ENCODE results near the gene ARSD. TPM values are rescaled to one million over a fixed set of nuclear protein-coding genes. Genes with fewer than 3 reads are reported as not detected.

ARSD gene
- total RNA-seq, 4 donors from 2014 or later = 8.9 to 17.3 (median 15.7) TPM

DNA sequence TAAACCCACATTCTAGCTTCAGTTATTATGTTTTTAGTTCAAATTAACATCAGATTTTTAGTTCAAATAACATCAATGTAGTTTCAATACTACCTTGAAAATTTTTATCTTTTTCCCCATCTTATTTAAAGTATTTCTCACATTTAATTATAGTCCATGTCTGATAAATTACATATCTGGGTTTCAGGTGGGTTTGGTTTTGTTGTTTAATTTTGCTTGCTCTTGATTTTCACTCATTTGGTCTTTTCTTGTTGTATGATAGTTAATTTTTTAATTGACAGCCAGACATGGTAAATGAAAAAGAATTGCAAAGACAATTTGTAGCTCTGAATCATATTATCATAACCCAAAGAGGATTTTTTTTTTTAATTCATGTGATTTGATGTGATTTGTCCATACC, 58.5 kb downstream of the ARSD start:
- H3K4me3 ChIP-seq (ENCODE audit: low read depth, poor library complexity, severe bottlenecking) = no peak overlapping the region
- intact Hi-C loops (cut with DNase I; ENCODE audit: low total_unique reads) = no loop called here
- TF ChIP-seq POLR2A (IDR thresholded peaks at IDR 0.05) = no peak
- TF ChIP-seq, protein P1, sequence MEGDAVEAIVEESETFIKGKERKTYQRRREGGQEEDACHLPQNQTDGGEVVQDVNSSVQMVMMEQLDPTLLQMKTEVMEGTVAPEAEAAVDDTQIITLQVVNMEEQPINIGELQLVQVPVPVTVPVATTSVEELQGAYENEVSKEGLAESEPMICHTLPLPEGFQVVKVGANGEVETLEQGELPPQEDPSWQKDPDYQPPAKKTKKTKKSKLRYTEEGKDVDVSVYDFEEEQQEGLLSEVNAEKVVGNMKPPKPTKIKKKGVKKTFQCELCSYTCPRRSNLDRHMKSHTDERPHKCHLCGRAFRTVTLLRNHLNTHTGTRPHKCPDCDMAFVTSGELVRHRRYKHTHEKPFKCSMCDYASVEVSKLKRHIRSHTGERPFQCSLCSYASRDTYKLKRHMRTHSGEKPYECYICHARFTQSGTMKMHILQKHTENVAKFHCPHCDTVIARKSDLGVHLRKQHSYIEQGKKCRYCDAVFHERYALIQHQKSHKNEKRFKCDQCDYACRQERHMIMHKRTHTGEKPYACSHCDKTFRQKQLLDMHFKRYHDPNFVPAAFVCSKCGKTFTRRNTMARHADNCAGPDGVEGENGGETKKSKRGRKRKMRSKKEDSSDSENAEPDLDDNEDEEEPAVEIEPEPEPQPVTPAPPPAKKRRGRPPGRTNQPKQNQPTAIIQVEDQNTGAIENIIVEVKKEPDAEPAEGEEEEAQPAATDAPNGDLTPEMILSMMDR (IDR thresholded peaks at IDR 0.05) = no peak
- DNase-seq (ENCODE audit: low spot score in 2 of 2) = no peak

GRCh38 chrX:2867206-2867605, 61.9 kb downstream of the ARSD start:
- 64 to 68% methylated on average over 7 of the region's 7 CpGs for WGBS, 2 donors
- intact Hi-C loops (cut with DNase I; ENCODE audit: low total_unique reads) = no loop called here
- no peak for TF ChIP-seq POLR2A (IDR thresholded peaks at IDR 0.05)
- TF ChIP-seq, protein P1 (IDR thresholded peaks at IDR 0.05) = no peak
- H3K4me3 ChIP-seq (ENCODE audit: low read depth, poor library complexity, severe bottlenecking) = no peak overlapping the region
- DNase-seq (ENCODE audit: low spot score in 2 of 2) = no peak

DNA sequence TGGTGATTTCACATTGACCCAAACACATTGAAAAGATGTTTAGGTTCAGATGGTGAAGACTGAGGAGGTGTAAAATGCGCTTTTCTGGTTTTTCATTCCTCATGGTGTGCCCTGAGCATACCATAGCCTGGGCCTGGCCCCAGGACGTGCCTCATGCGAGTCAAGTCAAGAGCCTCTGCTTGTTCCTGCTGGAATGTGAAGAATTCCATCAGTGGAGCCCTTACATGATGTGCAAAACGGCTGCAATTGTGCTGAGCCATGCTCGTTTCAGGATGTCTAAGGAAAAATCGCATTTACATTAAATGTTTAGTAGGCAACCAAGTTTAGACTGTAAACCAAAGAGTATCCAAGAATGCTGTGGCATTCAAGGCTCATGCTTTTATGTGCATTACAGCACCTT, 65.5 kb downstream of the ARSD start:
- H3K4me3 ChIP-seq (ENCODE audit: low read depth, poor library complexity, severe bottlenecking) = no peak overlapping the region
- WGBS, 2 donors = 36 to 46% methylated on average over 5 to 6 of the region's 6 CpGs
- TF ChIP-seq POLR2A (IDR thresholded peaks at IDR 0.05) = no peak
- TF ChIP-seq, protein P1 (IDR thresholded peaks at IDR 0.05) = no peak
- intact Hi-C loops (cut with DNase I; ENCODE audit: low total_unique reads) = no loop called here
- no peak for DNase-seq (ENCODE audit: low spot score in 2 of 2)

DNA sequence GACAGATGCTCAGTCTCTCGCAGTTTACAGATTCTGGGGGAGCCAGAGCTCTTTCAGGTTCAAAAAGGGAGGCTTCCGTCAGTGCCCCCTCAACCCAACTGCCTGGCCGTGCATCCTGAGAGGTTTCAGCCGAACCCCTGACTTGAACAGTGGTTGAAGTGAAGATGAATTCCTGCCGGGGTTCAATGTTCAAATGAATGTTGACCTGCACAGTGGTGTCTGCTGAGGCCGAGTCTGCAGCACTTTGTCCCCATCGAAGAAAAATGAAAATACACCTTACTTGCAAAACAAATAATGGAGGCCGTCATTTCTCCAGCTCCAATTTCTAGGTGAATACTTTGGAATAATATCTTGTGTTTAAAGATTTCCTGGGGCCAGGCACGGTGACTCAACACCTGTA, 66.7 kb downstream of the ARSD start:
- no peak for DNase-seq (ENCODE audit: low spot score in 2 of 2)
- TF ChIP-seq, protein P1 (IDR thresholded peaks at IDR 0.05) = no peak
- TF ChIP-seq POLR2A (IDR thresholded peaks at IDR 0.05) = no peak
- no peak overlapping the region for H3K4me3 ChIP-seq (ENCODE audit: low read depth, poor library complexity, severe bottlenecking)
- intact Hi-C loops (cut with DNase I; ENCODE audit: low total_unique reads) = no loop called here
- 67 to 74% methylated on average over 7 to 9 of the region's 9 CpGs for WGBS, 2 donors

DNA sequence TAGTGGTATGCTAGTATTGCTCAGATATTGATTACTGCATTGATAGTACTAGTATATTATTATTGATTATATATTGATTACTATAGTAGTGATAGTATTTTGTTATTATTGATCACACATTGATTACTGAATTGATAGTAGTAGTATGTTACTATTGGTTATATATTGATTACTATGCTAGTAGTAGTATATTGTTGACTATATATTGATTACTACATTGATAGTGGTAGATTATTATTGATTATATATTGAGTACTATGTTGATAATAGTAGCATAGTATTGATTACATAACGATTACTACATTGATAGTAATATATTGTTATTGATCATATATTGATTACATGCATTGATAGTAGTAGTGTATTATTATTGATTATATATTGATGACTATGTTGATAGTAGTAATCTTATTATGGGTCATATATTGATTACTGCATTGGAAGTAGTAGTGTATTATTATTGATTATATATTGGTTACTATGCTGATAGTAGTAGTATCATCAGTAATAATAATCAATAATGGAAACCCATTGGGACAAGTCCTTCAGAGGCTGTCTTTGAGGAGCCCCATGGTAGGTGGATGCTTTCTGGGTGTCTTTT, 69.8 kb downstream of the ARSD start:
- intact Hi-C loops (cut with DNase I; ENCODE audit: low total_unique reads) = no loop called here
- DNase-seq (ENCODE audit: low spot score in 2 of 2) = no peak
- TF ChIP-seq, protein P1 (IDR thresholded peaks at IDR 0.05) = no peak
- TF ChIP-seq POLR2A (IDR thresholded peaks at IDR 0.05) = no peak
- no peak overlapping the region for H3K4me3 ChIP-seq (ENCODE audit: low read depth, poor library complexity, severe bottlenecking)
- 92 to 97% methylated on average over 1 of the region's 1 CpG for WGBS, 2 donors

- no peak for DNase-seq (ENCODE audit: low spot score in 2 of 2)
- no peak overlapping the region for H3K4me3 ChIP-seq (ENCODE audit: low read depth, poor library complexity, severe bottlenecking)
- intact Hi-C loops (cut with DNase I; ENCODE audit: low total_unique reads) = no loop called here
- TF ChIP-seq POLR2A (IDR thresholded peaks at IDR 0.05) = no peak
- TF ChIP-seq, protein P1 (IDR thresholded peaks at IDR 0.05) = no peak
- WGBS, 2 donors = 72 to 83% methylated on average over 3 of the region's 3 CpGs
These were observed 71.6 kb downstream of the ARSD start for GRCh38 chrX:2857566-2857965.

All from lower leg skin (tissue), 4 donors.